ENCODE data around the gene DOCK8. TPM values are rescaled to one million over a fixed set of nuclear protein-coding genes. Genes with fewer than 3 reads are reported as not detected.

The DOCK8 gene
- total and polyA plus RNA-seq, 10 of the 15 experiments (the other 5 are each of a cell fraction or from before 2014, with no cell fraction given) = 35.4 to 100 (median 44.7) TPM

GRCh38 chr9:343773-344172 lies 129.1 kb downstream of the DOCK8 start:
- Histone ChIP-seq H3K27me3 (replicated peaks in 1 of 2; ENCODE audit: control insufficient read depth in 2 of 2, insufficient read depth in 2 of 2, low read length in 1 of 2) (no peaks in the 10 kb centered on the region), H3K79me2 (ENCODE audit: control insufficient read depth, insufficient read depth, low read length) (no peaks in the 10 kb centered on the region), H3K27ac (ENCODE audit: control insufficient read depth, insufficient read depth) (no peak overlapping the region), H2AFZ (ENCODE audit: control insufficient read depth, low read depth, low read length) (no peak overlapping the region), H3K9me3 (replicated peaks; ENCODE audit: control insufficient read depth, insufficient read depth, low read length) (no peaks in the 10 kb centered on the region), H3K9ac (ENCODE audit: control insufficient read depth, insufficient read depth, low read length) (no peak overlapping the region), H3K36me3 (ENCODE audit: control insufficient read depth in 2 of 2, insufficient read depth in 2 of 2, low read length in 1 of 2) (peaks cover 13 to 45% of the 10 kb centered on the region in 2 experiments), H4K20me1 (ENCODE audit: control insufficient read depth, insufficient read depth) (no peaks in the 10 kb centered on the region), H3K4me1 (ENCODE audit: control insufficient read depth, insufficient read depth, low read length) (no peaks in the 10 kb centered on the region), H3K4me3 (no peak overlapping the region), H3K4me2 (ENCODE audit: control insufficient read depth, insufficient read depth) (no peak overlapping the region)
- DNase-seq (ENCODE audit: low read depth, low spot score) (no peak), FAIRE-seq (no peak), ATAC-seq (no peak)
- no TSS peak for BruUV-seq (replicated peaks)
- SMC1A ChIA-PET (ENCODE audit: uncharacterized antibody, unreplicated experiment) = no interaction called here
- RAD21 ChIA-PET (ENCODE audit: unreplicated experiment) = no interaction called here
- in situ Hi-C loops (cut with MboI) = no loop called here
- intact Hi-C loops (cut with micrococcal nuclease; ENCODE audit: unreplicated experiment) = no loop called here
- TF ChIP-seq IRF4 (IDR thresholded peaks at IDR 0.05; ENCODE audit: low read depth, low read length) = no peak
- TF ChIP-seq RB1 (IDR thresholded peaks at IDR 0.05; ENCODE audit: borderline replicate concordance) = no peak
- no peak for TF ChIP-seq ZBTB40 (IDR thresholded peaks at IDR 0.05; ENCODE audit: borderline replicate concordance)
- no peak for TF ChIP-seq SP1 (IDR thresholded peaks at IDR 0.05; ENCODE audit: low read depth, low read length)
- TF ChIP-seq HDGF (IDR thresholded peaks at IDR 0.05) = no peak
- TF ChIP-seq KAT2A (conservative IDR thresholded peaks at IDR 0.05; ENCODE audit: control insufficient read depth, low read depth, low read length) = no peak
- no peak for TF ChIP-seq RAD51 (IDR thresholded peaks at IDR 0.05)
- no peak for TF ChIP-seq NR2F1 (conservative IDR thresholded peaks at IDR 0.05)
- WGBS (ENCODE audit: insufficient coverage, insufficient replicate concordance, low lambda C conversion rate, missing lambda C conversion rate) = 97% methylated on average over 4 of the region's 4 CpGs
- POLR2A ChIA-PET = no interaction called here
- CTCF ChIA-PET = no interaction called here

Data from GM12878 (cell line).